Measurements from ENCODE around the gene KRTAP10-12. TPM values are rescaled to one million over a fixed set of nuclear protein-coding genes. Genes with fewer than 3 reads are reported as not detected.
A peak's percentile ranks its signal among the peaks of the same experiment; 100 is the strongest.

The KRTAP10-12 gene
- total and polyA plus RNA-seq, 2 of the 13 experiments (the other 11 are each of a cell fraction or from before 2014, with no cell fraction given): not detected

GRCh38 chr21:44702973-44703730, 6.2 kb downstream of the KRTAP10-12 start (continued):
- no peak for TF ChIP-seq DDIT3 (CRISPR knock-in tag; IDR thresholded peaks at IDR 0.05)
- no peak for TF ChIP-seq HMG20B (CRISPR knock-in tag; conservative IDR thresholded peaks at IDR 0.05)
- TF ChIP-seq HOXA5 (CRISPR knock-in tag; IDR thresholded peaks at IDR 0.05): 0 out of 2 replicates have a peak, but pooled peaks have one; percentile 28
- no peak for TF ChIP-seq ZNF205 (CRISPR knock-in tag; IDR thresholded peaks at IDR 0.05)
- 0 out of 2 replicates have a peak, but pooled peaks have one; percentile 47 for TF ChIP-seq TFDP1 (CRISPR knock-in tag; IDR thresholded peaks at IDR 0.05; ENCODE audit: borderline replicate concordance)
- TF ChIP-seq MED8 (CRISPR knock-in tag; IDR thresholded peaks at IDR 0.05; ENCODE audit: insufficient replicate concordance): no peak
- peak; percentile 41; the same call in 1 of the 2 replicates for TF ChIP-seq PATZ1 (CRISPR knock-in tag; IDR thresholded peaks at IDR 0.05)
- no peak for TF ChIP-seq ZNF572 (CRISPR knock-in tag; IDR thresholded peaks at IDR 0.05)
- TF ChIP-seq TBX2 (CRISPR knock-in tag; IDR thresholded peaks at IDR 0.05; ENCODE audit: borderline replicate concordance): peak; percentile 63
- TF ChIP-seq GABPB1 (CRISPR knock-in tag; IDR thresholded peaks at IDR 0.05): peak; percentile 31
- peak; percentile 76; the same call in 1 of the 2 replicates for TF ChIP-seq KLF6 (CRISPR knock-in tag; IDR thresholded peaks at IDR 0.05)
- TF ChIP-seq THAP9 (CRISPR knock-in tag; IDR thresholded peaks at IDR 0.05; ENCODE audit: borderline replicate concordance): peak; percentile 18; the same call in 1 of the 2 replicates
- no peak for TF ChIP-seq ARID2 (CRISPR knock-in tag; IDR thresholded peaks at IDR 0.05; ENCODE audit: borderline replicate concordance)
- peak; percentile 90 for TF ChIP-seq ZNF33B (CRISPR knock-in tag; IDR thresholded peaks at IDR 0.05)
- no peak for TF ChIP-seq TEAD3 (CRISPR knock-in tag; optimal IDR thresholded peaks at IDR 0.05; ENCODE audit: borderline replicate concordance)
- TF ChIP-seq ZBTB26 (CRISPR knock-in tag; IDR thresholded peaks at IDR 0.05; ENCODE audit: borderline replicate concordance): peak; percentile 81; the same call in 1 of the 2 replicates
- TF ChIP-seq ZFP91 (CRISPR knock-in tag; IDR thresholded peaks at IDR 0.05; ENCODE audit: borderline replicate concordance): no peak
- TF ChIP-seq NFKB2 (CRISPR knock-in tag; IDR thresholded peaks at IDR 0.05; ENCODE audit: borderline replicate concordance): peak; percentile 55; the same call in 1 of the 2 replicates
